NCI-H510A treated with DMSO at 0.1 percent for 48 hours (cell line): ENCODE measurements around the gene PHYHIPL.

Source experiments
- DNase-seq: peaks from one replicate; lab custom pipeline; 2025; lab: John Stamatoyannopoulos, UW

The PHYHIPL gene

GRCh38 chr10:59257224-59257623 is 80.8 kb downstream of the PHYHIPL start:
- no peak for DNase-seq

DNA sequence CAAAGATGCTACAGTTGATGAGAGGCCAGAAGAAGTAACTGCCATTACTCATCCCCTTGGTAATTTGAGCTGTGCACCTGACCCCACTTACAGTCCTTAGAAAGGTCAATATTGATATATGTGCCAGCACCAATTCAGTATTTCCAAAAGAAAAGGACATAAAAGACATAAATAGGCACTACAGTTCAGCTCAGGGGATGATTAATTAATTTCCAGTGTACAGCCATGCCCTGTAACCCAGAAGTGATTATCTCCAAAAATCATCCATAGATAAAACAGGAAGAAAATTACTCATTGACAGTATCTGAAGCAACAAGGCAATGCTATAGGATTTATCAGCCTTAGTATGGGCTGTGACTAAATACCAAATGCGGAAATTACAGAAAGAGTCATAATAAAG is 82.4 kb downstream of the PHYHIPL start:
- DNase-seq = peak; percentile 23

GRCh38 chr10:59265141-59265540 is 88.7 kb downstream of the PHYHIPL start:
- DNase-seq = no peak

GRCh38 chr10:59266321-59266720 is 89.9 kb downstream of the PHYHIPL start:
- DNase-seq = no peak

DNA sequence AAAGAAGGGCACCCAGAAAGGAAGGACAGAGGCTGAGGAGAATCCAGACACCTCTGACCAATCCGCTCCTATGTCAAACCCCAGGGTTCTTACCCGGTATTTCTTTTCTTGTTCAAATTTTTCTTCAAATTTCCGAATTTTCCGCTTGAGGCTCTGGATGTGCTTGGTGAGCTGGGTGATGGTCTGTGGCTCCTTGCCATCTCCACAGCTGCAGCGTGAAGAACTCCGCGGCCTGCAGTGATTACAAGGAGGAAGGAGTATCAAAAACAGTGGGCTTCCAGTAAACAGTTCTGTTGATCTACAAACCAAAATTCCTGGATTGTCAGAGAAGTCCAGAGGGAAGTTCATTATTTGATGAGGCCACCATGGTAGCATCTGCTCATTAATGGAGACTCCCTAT is 92.0 kb downstream of the PHYHIPL start:
- DNase-seq = no peak

DNA sequence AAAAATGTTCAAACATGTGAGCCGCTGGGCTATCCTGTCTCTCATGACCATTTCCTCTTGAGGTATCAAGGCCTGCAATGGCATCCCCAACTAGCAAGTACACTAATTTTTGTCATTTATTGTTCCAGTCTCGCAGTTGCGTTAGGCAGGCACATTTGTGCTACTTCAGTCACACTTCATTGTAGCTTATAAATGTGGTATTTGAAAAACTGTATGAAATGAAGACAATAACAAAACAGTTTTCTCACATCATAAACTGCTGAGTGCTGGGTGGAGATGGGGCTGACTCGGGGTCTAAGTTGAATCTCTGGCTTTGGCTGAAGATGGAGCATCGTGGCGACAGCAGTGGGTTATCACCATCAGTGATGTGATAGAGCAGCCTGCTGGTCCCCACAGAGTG is 93.2 kb downstream of the PHYHIPL start:
- no peak for DNase-seq

GRCh38 chr10:59270492-59270891 is 94.0 kb downstream of the PHYHIPL start:
- no peak for DNase-seq

GRCh38 chr10:59271160-59271559 is 94.7 kb downstream of the PHYHIPL start:
- DNase-seq = peak; percentile 50

DNA sequence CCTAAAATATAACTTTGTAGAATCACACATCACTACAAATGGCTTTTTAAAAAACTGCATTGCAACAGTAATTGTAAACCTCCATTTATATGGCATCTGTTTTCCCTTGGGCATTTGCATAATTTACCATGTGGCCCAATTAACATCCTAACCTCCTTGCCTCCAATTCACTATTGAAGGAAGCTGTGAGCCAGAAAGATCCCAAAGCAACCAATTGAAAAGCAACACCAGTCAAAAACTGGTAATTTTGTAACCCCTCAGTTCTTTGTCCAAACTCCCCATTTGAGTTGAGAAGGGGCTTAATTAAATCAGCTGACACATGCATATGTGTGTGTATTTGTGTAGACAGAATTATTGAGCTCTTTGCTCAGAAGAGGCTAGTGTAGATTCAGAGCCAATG is 95.6 kb downstream of the PHYHIPL start:
- DNase-seq = no peak

DNA sequence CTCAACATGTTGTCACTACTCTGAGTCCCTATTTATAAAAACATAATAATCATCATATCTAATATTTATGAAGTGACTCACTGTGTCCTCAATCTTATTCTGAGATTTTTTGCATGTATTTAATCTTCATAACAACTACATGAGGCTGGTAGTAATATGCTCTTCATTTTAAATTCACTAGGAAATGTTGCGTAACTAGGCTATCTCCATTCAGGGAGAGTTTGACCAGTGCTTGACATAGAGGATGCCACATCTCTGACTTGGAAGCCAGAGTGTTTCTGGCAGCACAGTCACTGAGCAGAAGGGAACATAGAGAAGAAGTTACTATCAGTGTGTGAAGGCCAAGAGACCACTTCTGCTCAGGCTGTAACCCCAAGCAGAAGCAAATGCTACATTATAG is 97.0 kb downstream of the PHYHIPL start:
- DNase-seq = no peak

GRCh38 chr10:59276133-59276532 is 99.7 kb downstream of the PHYHIPL start:
- no peak for DNase-seq

GRCh38 chr10:59276919-59277318 is 100.5 kb downstream of the PHYHIPL start:
- no peak for DNase-seq

DNA sequence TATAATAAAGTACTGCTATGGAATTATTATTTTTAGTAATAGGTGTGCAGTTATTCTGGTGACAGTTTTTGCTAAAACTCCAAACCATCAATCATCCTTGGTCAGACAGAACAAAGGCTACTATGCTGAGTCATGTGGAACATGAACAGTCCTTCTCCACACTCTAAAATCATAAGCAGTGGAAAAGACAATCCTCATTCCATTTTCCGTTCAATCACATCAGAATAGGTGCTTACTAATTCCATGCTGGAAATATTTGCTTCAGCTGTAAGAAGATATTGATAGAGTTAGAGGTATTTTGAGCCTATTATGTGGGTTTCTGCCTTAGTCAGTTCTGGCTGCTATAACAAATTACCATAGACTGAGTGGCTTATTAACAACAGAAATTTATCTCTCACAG is 103.0 kb downstream of the PHYHIPL start:
- no peak for DNase-seq

- no peak for DNase-seq
Measured at GRCh38 chr10:59279991-59280505, 103.6 kb downstream of the PHYHIPL start.

DNA sequence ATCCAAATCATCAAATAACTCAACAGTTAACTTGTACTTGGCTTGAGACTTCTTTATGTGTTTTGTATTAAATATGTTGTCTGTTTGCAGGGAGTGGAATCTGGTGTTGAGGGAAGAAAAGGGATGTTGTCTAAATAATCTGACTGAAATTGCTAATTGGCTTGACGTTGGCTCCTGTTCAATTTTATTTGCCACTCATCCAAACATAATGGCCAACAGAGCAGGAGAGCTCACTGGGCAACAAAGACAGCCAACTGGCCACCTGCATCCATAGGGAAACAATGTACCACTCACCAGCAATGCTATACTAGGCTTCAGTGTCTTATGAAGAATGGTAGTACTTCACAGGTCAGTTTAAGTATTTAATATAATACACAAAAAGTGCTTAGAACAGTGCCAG is 105.4 kb downstream of the PHYHIPL start:
- no peak for DNase-seq

GRCh38 chr10:59283456-59284091 is 107.1 kb downstream of the PHYHIPL start:
- DNase-seq = peak; percentile 67

DNA sequence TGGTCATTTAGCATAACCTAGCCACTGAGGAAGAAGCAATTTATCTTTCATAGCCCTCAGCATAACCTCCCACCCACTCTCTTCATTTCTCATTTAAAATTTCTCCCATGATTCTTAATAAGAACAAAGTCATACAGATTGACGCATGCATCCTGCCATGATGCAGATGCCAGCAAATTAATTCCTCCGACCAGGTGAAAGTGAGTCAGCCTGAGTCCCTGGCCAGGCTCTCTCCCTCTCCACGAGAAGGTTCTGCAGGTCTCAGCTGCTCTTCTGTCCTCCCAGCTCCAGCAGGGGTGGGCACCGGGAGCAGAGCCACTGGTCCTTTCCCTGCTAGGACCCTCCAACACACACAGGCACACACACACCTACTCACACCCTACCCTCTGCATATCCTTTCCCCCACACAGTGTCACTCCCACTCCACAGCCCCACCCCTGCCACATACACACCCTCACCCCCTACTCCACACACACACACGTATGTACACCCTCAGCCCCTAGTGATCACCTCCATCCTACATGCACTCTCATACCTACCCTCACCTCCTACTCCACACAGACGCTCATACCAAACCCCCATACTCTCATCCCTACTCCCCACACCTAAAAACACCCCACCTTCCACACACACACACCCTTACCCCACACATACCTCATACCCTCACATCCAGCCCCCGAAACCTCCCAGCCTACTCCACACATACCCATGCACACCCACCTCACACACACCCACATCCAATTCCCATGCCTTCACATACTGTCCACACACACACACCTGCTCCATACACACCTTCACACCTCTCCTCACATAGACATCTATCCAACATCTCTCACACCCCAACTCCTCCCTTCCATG is 107.9 kb downstream of the PHYHIPL start:
- DNase-seq = no peak

GRCh38 chr10:59285073-59285472 is 108.6 kb downstream of the PHYHIPL start:
- no peak for DNase-seq

- no peak for DNase-seq
Measured at GRCh38 chr10:59285848-59286247, 109.4 kb downstream of the PHYHIPL start.

DNA sequence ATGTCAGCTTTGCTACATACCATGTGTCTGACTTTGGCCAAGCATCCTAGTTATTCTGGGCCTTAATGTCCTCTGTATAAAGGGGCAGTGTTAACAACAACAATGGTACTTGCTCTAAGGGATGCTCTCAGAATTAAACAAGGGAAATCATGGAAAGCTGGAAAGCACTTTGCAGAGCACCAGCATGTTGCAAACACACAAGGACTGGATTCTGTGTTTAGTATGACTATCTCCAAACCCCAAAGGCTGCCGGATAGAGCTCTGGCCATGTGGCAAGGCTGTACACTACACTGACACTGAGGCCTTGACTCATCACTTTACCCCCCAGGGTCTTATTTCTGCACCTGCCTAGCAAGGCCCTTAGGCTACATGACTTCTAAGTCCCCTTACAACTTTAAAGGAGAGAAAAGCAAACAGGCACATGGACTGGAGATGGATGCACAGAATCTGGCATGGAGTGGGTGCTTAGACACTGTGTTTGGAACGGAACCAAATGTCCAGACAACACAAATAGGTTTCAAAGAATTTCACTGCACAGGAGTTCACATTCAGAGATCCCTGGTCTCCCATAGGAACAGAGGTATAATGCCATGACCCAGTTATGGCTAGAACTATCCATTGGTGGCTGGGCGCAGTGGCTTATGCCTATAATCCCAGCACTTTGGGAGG is 111.3 kb downstream of the PHYHIPL start:
- DNase-seq = no peak

- no peak for DNase-seq
Measured at GRCh38 chr10:59289853-59290252, 113.4 kb downstream of the PHYHIPL start.

GRCh38 chr10:59290448-59290847 is 114.0 kb downstream of the PHYHIPL start:
- DNase-seq = no peak
